Heart right ventricle (tissue), 16 donors: Measurements from ENCODE around the gene ARHGEF37. TPM values are rescaled to one million over a fixed set of nuclear protein-coding genes. Genes with fewer than 3 reads are reported as not detected.
A peak's percentile ranks its signal among the peaks of the same experiment; 100 is the strongest.
"Not testable (repeated sequence)": the region's sequence is repeated elsewhere in the genome, so short reads cannot be mapped to it uniquely, and the experiment has no call there.

Experiments
- ATAC-seq, 8 donors: fragments of 200-7000 bp; cut with Tn5 transposase; one replicate each; pipeline ENCODE4 v1.9.1; 2020; ENCODE audit warnings: mild to moderate bottlenecking in 8 of 8, moderate library complexity in 8 of 8, moderate number of reproducible peaks in 1 of 8
- DNase-seq, 2 donors: peaks; one replicate each; pipeline ENCODE4 v3.0.0-alpha.2; 2020
- H3K27ac ChIP-seq, 10 donors: fragments of 200-600 bp; sonication (generic) in 2 of 10; one replicate each; pipeline versions ENCODE4 v1.5.0 to v1.8.0; 2020 to 2022; ENCODE audit warnings: mild to moderate bottlenecking in 3 of 10
- H3K27me3 ChIP-seq, 7 donors: fragments of 200-600 bp; one replicate each; pipeline ENCODE4 v1.8.0; 2021 to 2022; ENCODE audit warnings: mild to moderate bottlenecking in 2 of 7
- H3K36me3 ChIP-seq, 9 donors: fragments of 200-600 bp; sonication (generic) in 1 of 9; one replicate each; pipeline versions ENCODE4 v1.5.0 to v1.8.0; 2020 to 2022; ENCODE audit warnings: mild to moderate bottlenecking in 2 of 9
- H3K4me1 ChIP-seq, 9 donors: fragments of 200-600 bp; sonication (generic) in 1 of 9; one replicate each; pipeline versions ENCODE4 v1.5.0 to v1.8.0; 2020 to 2022; ENCODE audit warnings: mild to moderate bottlenecking in 4 of 9
- H3K4me3 ChIP-seq, 10 donors: fragments of 200-600 bp; sonication (generic) in 2 of 10; one replicate each; pipeline versions ENCODE4 v1.5.0 to v1.8.0; 2020 to 2022; ENCODE audit warnings: mild to moderate bottlenecking in 7 of 10, moderate library complexity in 2 of 10
- H3K9me3 ChIP-seq, 11 donors: fragments of 200-600 bp in 10 of 11; sonication (generic) in 2 of 11; one replicate each; pipeline versions ENCODE4 v1.5.0 to v1.8.0; 2013 to 2022; ENCODE audit warnings: mild to moderate bottlenecking in 2 of 11, control low read depth in 1 of 11, moderate library complexity in 1 of 11
- CTCF ChIP-seq, 9 donors: fragments of 200-600 bp; sonication (generic) in 2 of 9; IDR thresholded peaks; one replicate each; pipeline versions ENCODE4 v1.5.0 to v1.8.0; 2021 to 2022; ENCODE audit warnings: antibody characterized with exemption in 9 of 9, mild to moderate bottlenecking in 5 of 9, moderate library complexity in 1 of 9
- WGBS, 2 donors: extraction: QIAGEN DNeasy Blood & Tissue Kit; methylation state at CpG; one replicate each; pipeline ENCODE4 v1.1.7; 2013; ENCODE audit warnings: inconsistent platforms in 1 of 2; 5-methylcytosine and 5-hydroxymethylcytosine counted together
- intact Hi-C, 10 donors: fragments of 100-400 bp; cut with DNase I; formaldehyde crosslinking; loops; one replicate each; pipeline versions ENCODE4 v1.11.1 to v1.14.2; 2022
- polyA plus RNA-seq, 2 donors: library from polyadenylated mRNA; stranded (reverse); fragments of 200-250 nt; gene quantifications; one replicate each; pipeline ENCODE4 v1.2.3, GENCODE V29; 2013
- total RNA-seq, 10 donors: library from RNA; stranded (reverse); fragmentation: NEBNext Ultra II Directional in 3 of 10; extraction: Animal tissue kit (Norgen Biotek cat#: 25700) in 3 of 10; gene quantifications; one replicate each; pipeline versions ENCODE4 v1.2.1 to v1.2.4, GENCODE V29; 2021 to 2023
- donor health status: Arrhythmogenic right ventricular cardiomyopathy.
- donor health status: ischemic (EF 13 %, LVEDD 7.1; RV severe dilation, severe dysfunction).
- donor health status: healthy with polysubstance abuse.
- donor health status: DM: no; HTN: yes; CAD: no.
- donor health status: DM: no; HTN: no; CAD: no.
- donor health status: ischemic (EF 25% LVEDD 6.9; RV normal size, moderate dysfunction).
- donor health status: ischemic (EF 25% LVEDD 5.7; RV mildly dilated, moderate dysfunction).
- donor health status: healthy.
- donor health status: DM: yes; HTN: yes; CAD: no.
- donor health status: Ischemic cardiomyopathy.
- donor health status: ischemic (EF 35%, LVEDD 5.7; RV mildly dilated, moderate dysfunction).
- donor health status: nonischemic (EF 11% LVEDD 7.7; RV severe dilation, severe dysfunction).
- donor health status: DM: yes; HTN: yes; CAD: no.
- donor health status: PGD.
- donor health status: ischemic (EF 29% LVEDD 5.4; RV normal size, mild dysfunction).
- donor health status: nonischemic (EF 23%, LVEDD 6.1; RV moderate dilation, normal function).

ARHGEF37 gene
- total and polyA plus RNA-seq, 12 donors, result 4.5 to 31.8 (median 17.1) TPM

- intact Hi-C loops, result no loop called here
- no peak overlapping the region for H3K4me3 ChIP-seq
- peaks cover 0 to 32% (median 5%) of the 10 kb centered on the region in 9 donors for H3K36me3 ChIP-seq
- peak overlapping the region; percentile 41 to 80 (median 58) for H3K27ac ChIP-seq
- no peak for DNase-seq
- H3K27me3 ChIP-seq, result no peaks in the 10 kb centered on the region
- peaks cover 0 to 47% (median 15%) of the 10 kb centered on the region in 9 donors for H3K4me1 ChIP-seq
- no peak for TF ChIP-seq CTCF (IDR thresholded peaks at IDR 0.05)
- peaks cover 0 to 4% (median 0%) of the 10 kb centered on the region in 11 donors for H3K9me3 ChIP-seq
- ATAC-seq, result peak; percentile 12 to 92 (median 70)
- WGBS, 2 donors, result 68 to 79% methylated on average over 2 of the region's 2 CpGs
Observed at GRCh38 chr5:149596712-149597111, 15.4 kb downstream of the ARHGEF37 start.

GRCh38 chr5:149597618-149598017, 16.3 kb downstream of the ARHGEF37 start:
- Histone ChIP-seq H3K36me3 (peaks cover 0 to 41% (median 6%) of the 10 kb centered on the region in 9 donors), H3K27ac (peak overlapping the region in 8 of 10 donors; percentile 41 to 80 (median 64)), H3K4me3 (no peak overlapping the region), H3K27me3 (no peaks in the 10 kb centered on the region), H3K9me3 (peaks cover 0 to 4% (median 0%) of the 10 kb centered on the region in 11 donors), H3K4me1 (peaks cover 0 to 47% (median 15%) of the 10 kb centered on the region in 9 donors)
- WGBS, 2 donors, result 91 to 99% methylated on average over 7 of the region's 7 CpGs
- no peak for TF ChIP-seq CTCF (IDR thresholded peaks at IDR 0.05)
- no peak for ATAC-seq
- intact Hi-C loops, result no loop called here
- no peak for DNase-seq

GRCh38 chr5:149598234-149598633, 16.9 kb downstream of the ARHGEF37 start:
- H3K9me3 ChIP-seq, intact Hi-C loops, ATAC-seq, H3K27me3 ChIP-seq, H3K27ac ChIP-seq, DNase-seq, H3K4me3 ChIP-seq: not testable (repeated sequence)
- WGBS, 2 donors, result 82 to 89% methylated on average over 2 of the region's 2 CpGs
- Histone ChIP-seq H3K4me1 (peaks cover 0 to 47% (median 15%) of the 10 kb centered on the region in 9 donors), H3K36me3 (peaks cover 0 to 48% (median 9%) of the 10 kb centered on the region in 9 donors)

- intact Hi-C loops, result no loop called here
- H3K36me3 ChIP-seq, result peaks cover 0 to 55% (median 14%) of the 10 kb centered on the region in 9 donors
- no peak for TF ChIP-seq CTCF (IDR thresholded peaks at IDR 0.05)
- H3K4me1 ChIP-seq, result peaks cover 0 to 46% (median 15%) of the 10 kb centered on the region in 9 donors
- DNase-seq (no peak), ATAC-seq (no peak)
- no peak overlapping the region for H3K27ac ChIP-seq
- H3K4me3 ChIP-seq, result no peak overlapping the region
- WGBS, 2 donors, result 89 to 96% methylated on average over 3 of the region's 3 CpGs
- H3K9me3 ChIP-seq, result peaks cover 0 to 4% (median 0%) of the 10 kb centered on the region in 11 donors
- no peaks in the 10 kb centered on the region for H3K27me3 ChIP-seq
Observed at GRCh38 chr5:149598966-149599365, 17.7 kb downstream of the ARHGEF37 start.

GRCh38 chr5:149599375-149599774, 18.1 kb downstream of the ARHGEF37 start:
- ATAC-seq (no peak), DNase-seq (no peak)
- intact Hi-C loops, result no loop called here
- H3K9me3 ChIP-seq, result peaks cover 0 to 4% (median 0%) of the 10 kb centered on the region in 11 donors
- no peak overlapping the region for H3K4me3 ChIP-seq
- TF ChIP-seq CTCF (IDR thresholded peaks at IDR 0.05), result no peak
- peaks cover 0 to 59% (median 14%) of the 10 kb centered on the region in 9 donors for H3K36me3 ChIP-seq
- peaks cover 0 to 42% (median 15%) of the 10 kb centered on the region in 9 donors for H3K4me1 ChIP-seq
- whole genome bisulfite sequencing, 2 donors, result 91 to 93% methylated on average over 4 of the region's 4 CpGs
- no peak overlapping the region for H3K27ac ChIP-seq
- H3K27me3 ChIP-seq, result no peaks in the 10 kb centered on the region
